Endodermal cell (in vitro differentiated cells): ENCODE data around the gene GABRG3. TPM values are rescaled to one million over a fixed set of nuclear protein-coding genes. Genes with fewer than 3 reads are reported as not detected.

Source experiments
- DNase-seq: peaks from one replicate; pipeline ENCODE4 v3.0.0-alpha.2; 2017
- H3K27ac ChIP-seq: 2 replicates; pipeline ENCODE4 v1.5.1; 2013; ENCODE audit warnings: mild to moderate bottlenecking, low read depth, low read length, moderate library complexity
- H3K27me3 ChIP-seq: 2 replicates; pipeline ENCODE4 v1.6.1; 2013; ENCODE audit warnings: mild to moderate bottlenecking, low read length, moderate library complexity; ENCODE audit not compliant: insufficient read depth, control insufficient read depth, poor library complexity, severe bottlenecking
- H3K36me3 ChIP-seq: 2 replicates; pipeline ENCODE4 v1.7.0; 2013; ENCODE audit warnings: mild to moderate bottlenecking, low read length, moderate library complexity; ENCODE audit not compliant: control insufficient read depth, insufficient read depth
- H3K4me1 ChIP-seq: one replicate; pipeline ENCODE4 v1.7.0; 2013; ENCODE audit warnings: low read length; ENCODE audit not compliant: control insufficient read depth, insufficient read depth
- H3K4me3 ChIP-seq: 2 replicates; pipeline ENCODE4 v1.5.1; 2013; ENCODE audit warnings: mild to moderate bottlenecking, low read length, moderate library complexity
- H3K9ac ChIP-seq: 2 replicates; pipeline ENCODE4 v1.6.1; 2013; ENCODE audit warnings: mild to moderate bottlenecking, low read length, moderate library complexity; ENCODE audit not compliant: poor library complexity, severe bottlenecking; ENCODE audit errors: extremely low read depth
- H3K9me3 ChIP-seq: 2 replicates; pipeline ENCODE4 v1.6.1; 2013; ENCODE audit warnings: mild to moderate bottlenecking, low read length, moderate library complexity; ENCODE audit not compliant: control insufficient read depth
- H3K27ac Mint-ChIP-seq: 2 replicates; pipeline ENCODE4 v1.8.0; 2020; ENCODE audit warnings: mixed read lengths
- H3K27me3 Mint-ChIP-seq: 2 replicates; pipeline ENCODE4 v1.8.0; 2021; ENCODE audit warnings: mild to moderate bottlenecking, mixed read lengths; ENCODE audit not compliant: insufficient read depth
- H3K36me3 Mint-ChIP-seq: 2 replicates; pipeline ENCODE4 v1.8.0; 2020; ENCODE audit warnings: low read depth, mixed read lengths
- H3K4me1 Mint-ChIP-seq: 2 replicates; pipeline ENCODE4 v1.8.0; 2020; ENCODE audit warnings: mixed read lengths
- H3K4me3 Mint-ChIP-seq: 2 replicates; pipeline ENCODE4 v1.8.0; 2020; ENCODE audit warnings: mild to moderate bottlenecking, moderate library complexity, mixed read lengths
- H3K9me3 Mint-ChIP-seq: 2 replicates; pipeline ENCODE4 v1.8.0; 2020; ENCODE audit warnings: mild to moderate bottlenecking, mixed read lengths
- CTCF ChIP-seq: fragments of 200-600 bp; sonication (generic); conservative IDR thresholded peaks from 2 replicates; pipeline ENCODE4 v1.5.0; 2021; ENCODE audit warnings: antibody characterized with exemption, mild to moderate bottlenecking
- WGBS, 2 experiments: methylation state at CpG; one replicate each; pipeline versions ENCODE4 v1.1.5 to v1.1.7; 2013; ENCODE audit warnings: missing lambda C conversion rate in 2 of 2, mixed read lengths in 1 of 2; ENCODE audit not compliant: insufficient coverage in 1 of 2, insufficient read length in 1 of 2; 5-methylcytosine and 5-hydroxymethylcytosine counted together
- total RNA-seq, 2 donors: library from RNA; stranded (reverse); fragmentation: NEBNext Ultra II Directional in 1 of 2; extraction: Animal tissue kit (Norgen Biotek cat#: 25700) in 1 of 2; gene quantifications; 2 replicates in 1 of 2; 3 replicates in 1 of 2; pipeline ENCODE4 v1.2.1, GENCODE V29; 2021

GABRG3 gene
- total RNA-seq, 2 donors from 2014 or later = 0.48 to 0.84 TPM

GRCh38 chr15:27576576-27576975 is 605.6 kb downstream of the GABRG3 start:
- Histone ChIP-seq H3K4me3 (no peak overlapping the region), H3K9ac (no peak overlapping the region), H3K9me3 (no peaks in the 10 kb centered on the region), H3K27ac (no peak overlapping the region), H3K36me3 (no peaks in the 10 kb centered on the region), H3K27me3 (no peaks in the 10 kb centered on the region), H3K4me1 (no peaks in the 10 kb centered on the region)
- Mint-ChIP-seq H3K9me3 (no peaks in the 10 kb centered on the region), H3K4me1 (peaks cover 6% of the 10 kb centered on the region), H3K27ac (no peak overlapping the region), H3K4me3 (no peak overlapping the region), H3K36me3 (no peaks in the 10 kb centered on the region), H3K27me3 (no peaks in the 10 kb centered on the region)
- no CpG with 5 or more reads among the region's 1 CpG for WGBS, 2 experiments
- no peak for DNase-seq
- TF ChIP-seq CTCF = no peak

GRCh38 chr15:27579738-27580137 is 608.8 kb downstream of the GABRG3 start:
- Mint-ChIP-seq H3K9me3 (no peaks in the 10 kb centered on the region), H3K36me3 (no peaks in the 10 kb centered on the region), H3K27ac (no peak overlapping the region), H3K27me3 (no peaks in the 10 kb centered on the region), H3K4me1 (no peaks in the 10 kb centered on the region), H3K4me3 (no peak overlapping the region)
- TF ChIP-seq CTCF = no peak
- Histone ChIP-seq H3K27me3 (no peaks in the 10 kb centered on the region), H3K9ac (no peak overlapping the region), H3K4me3 (no peak overlapping the region), H3K36me3 (no peaks in the 10 kb centered on the region), H3K4me1 (no peaks in the 10 kb centered on the region), H3K9me3 (no peaks in the 10 kb centered on the region), H3K27ac (no peak overlapping the region)
- 91 to 92% methylated on average over 3 to 5 of the region's 5 CpGs for WGBS, 2 experiments
- DNase-seq = no peak

GRCh38 chr15:27582726-27583410 is 611.9 kb downstream of the GABRG3 start:
- Mint-ChIP-seq H3K36me3 (no peaks in the 10 kb centered on the region), H3K27ac (no peak overlapping the region), H3K4me3 (no peak overlapping the region), H3K4me1 (peaks cover 4% of the 10 kb centered on the region), H3K9me3 (no peaks in the 10 kb centered on the region), H3K27me3 (no peaks in the 10 kb centered on the region)
- no peaks in the 10 kb centered on the region for H3K36me3 ChIP-seq
- no peaks in the 10 kb centered on the region for H3K27me3 ChIP-seq
- no peak overlapping the region for H3K27ac ChIP-seq
- no peaks in the 10 kb centered on the region for H3K9me3 ChIP-seq
- no peaks in the 10 kb centered on the region for H3K4me1 ChIP-seq
- 100% methylated on average over 4 of the region's 5 CpGs; no CpG with 5 or more reads in 1 of the 2 experiments for WGBS, 2 experiments
- no peak for TF ChIP-seq CTCF
- no peak for DNase-seq
- no peak overlapping the region for H3K9ac ChIP-seq
- no peak overlapping the region for H3K4me3 ChIP-seq
